ENCODE measurements around the gene GJB2.

GRCh38 chr13:20165417-20166257, 27.1 kb downstream of the GJB2 start:
- TF ChIP-seq POLR2A (IDR thresholded peaks at IDR 0.05) (no peak), CTCF (IDR thresholded peaks at IDR 0.05 in 8 of 11, conservative IDR thresholded peaks at IDR 0.05 in 3 of 11) (no peak)
